GM21390 (cell line): ENCODE measurements around the gene SPANXD.
"Not testable (repeated sequence)": the region's sequence is repeated elsewhere in the genome, so short reads cannot be mapped to it uniquely, and the experiment has no call there.

ENCODE experiments used
- ATAC-seq: cut with Tn5 transposase; IDR thresholded peaks from one replicate; pipeline ENCODE4 v1.9.1; 2021; ENCODE audit not compliant: unreplicated experiment

The SPANXD gene

GRCh38 chrX:141698639-141699038 is at the start of gene SPANXD:
Gene SPANXD, minus strand, starts transcription at chrX:141698739. Its CDS starts 334 bp downstream, at chrX:141698405.
- ATAC-seq = not testable (repeated sequence)

- no peak for ATAC-seq
Measured at GRCh38 chrX:141742666-141743065, 44.1 kb upstream of the SPANXD start.

GRCh38 chrX:141736656-141737055 is 38.1 kb upstream of the SPANXD start:
- no peak for ATAC-seq

- ATAC-seq = no peak
Measured at GRCh38 chrX:141733371-141733770, 34.8 kb upstream of the SPANXD start.

GRCh38 chrX:141732031-141732430 is 33.5 kb upstream of the SPANXD start:
- ATAC-seq = no peak

GRCh38 chrX:141724186-141724585 is 25.6 kb upstream of the SPANXD start:
- no peak for ATAC-seq

GRCh38 chrX:141714680-141715079 is 16.1 kb upstream of the SPANXD start:
- no peak for ATAC-seq

- ATAC-seq = no peak
Measured at GRCh38 chrX:141701072-141701471, 2.5 kb upstream of the SPANXD start.

- no peak for ATAC-seq
Measured at GRCh38 chrX:141673946-141674345, 24.6 kb downstream of the SPANXD start.

GRCh38 chrX:141669689-141670088 is 28.9 kb downstream of the SPANXD start:
- ATAC-seq = no peak

GRCh38 chrX:141668371-141668770 is 30.2 kb downstream of the SPANXD start:
- ATAC-seq = no peak

- ATAC-seq = no peak
Measured at GRCh38 chrX:141662781-141663180, 35.8 kb downstream of the SPANXD start.

- ATAC-seq = no peak
Measured at GRCh38 chrX:141652286-141652685, 46.3 kb downstream of the SPANXD start.
